ENCODE measurements around the gene CNOT4. TPM values are rescaled to one million over a fixed set of nuclear protein-coding genes. Genes with fewer than 3 reads are reported as not detected.
A peak's percentile ranks its signal among the peaks of the same experiment; 100 is the strongest.

Gene CNOT4
- total and polyA plus RNA-seq, 10 donors: 5.3 to 36.9 (median 27.9) TPM

DNA sequence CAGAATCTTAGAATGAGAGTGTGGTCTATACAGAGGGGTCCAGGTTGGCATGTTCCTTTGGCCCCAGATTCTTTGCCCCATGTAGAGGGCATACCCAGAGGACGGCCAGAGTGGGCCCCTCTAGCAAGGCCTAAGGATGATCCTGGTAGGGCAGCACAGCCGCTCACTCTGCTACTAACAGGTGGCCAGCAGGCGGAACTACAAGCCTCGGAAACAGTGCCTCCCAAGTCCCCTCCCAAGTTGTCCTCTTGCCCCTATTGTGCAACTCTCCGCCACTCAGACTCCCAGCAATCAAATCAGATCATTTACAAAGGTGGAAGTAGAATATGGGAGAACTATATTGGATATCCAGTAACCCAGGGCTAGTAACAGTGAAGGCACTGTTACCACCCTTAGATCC, 168.9 kb downstream of the CNOT4 start:
- no peak for TF ChIP-seq POLR2A (IDR thresholded peaks at IDR 0.05)
- TF ChIP-seq POLR2AphosphoS5 (IDR thresholded peaks at IDR 0.05): no peak
- TF ChIP-seq, protein P1, sequence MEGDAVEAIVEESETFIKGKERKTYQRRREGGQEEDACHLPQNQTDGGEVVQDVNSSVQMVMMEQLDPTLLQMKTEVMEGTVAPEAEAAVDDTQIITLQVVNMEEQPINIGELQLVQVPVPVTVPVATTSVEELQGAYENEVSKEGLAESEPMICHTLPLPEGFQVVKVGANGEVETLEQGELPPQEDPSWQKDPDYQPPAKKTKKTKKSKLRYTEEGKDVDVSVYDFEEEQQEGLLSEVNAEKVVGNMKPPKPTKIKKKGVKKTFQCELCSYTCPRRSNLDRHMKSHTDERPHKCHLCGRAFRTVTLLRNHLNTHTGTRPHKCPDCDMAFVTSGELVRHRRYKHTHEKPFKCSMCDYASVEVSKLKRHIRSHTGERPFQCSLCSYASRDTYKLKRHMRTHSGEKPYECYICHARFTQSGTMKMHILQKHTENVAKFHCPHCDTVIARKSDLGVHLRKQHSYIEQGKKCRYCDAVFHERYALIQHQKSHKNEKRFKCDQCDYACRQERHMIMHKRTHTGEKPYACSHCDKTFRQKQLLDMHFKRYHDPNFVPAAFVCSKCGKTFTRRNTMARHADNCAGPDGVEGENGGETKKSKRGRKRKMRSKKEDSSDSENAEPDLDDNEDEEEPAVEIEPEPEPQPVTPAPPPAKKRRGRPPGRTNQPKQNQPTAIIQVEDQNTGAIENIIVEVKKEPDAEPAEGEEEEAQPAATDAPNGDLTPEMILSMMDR (IDR thresholded peaks at IDR 0.05 in 8 of 11, conservative IDR thresholded peaks at IDR 0.05 in 3 of 11): no peak
- Histone ChIP-seq H3K36me3 (no peaks in the 10 kb centered on the region), H3K9me3 (no peaks in the 10 kb centered on the region), H3K4me1 (no peaks in the 10 kb centered on the region), H3K27ac (no peak overlapping the region), H3K27me3 (replicated peaks in 1 of 7) (no peaks in the 10 kb centered on the region), H3K4me3 (no peak overlapping the region)
- no peak for DNase-seq
- intact Hi-C loops (cut with DNase I; ENCODE audit: low total_unique reads): no loop called here
- 75 to 92% (median 79%) methylated on average over 5 of the region's 5 CpGs for WGBS, 5 donors

DNA sequence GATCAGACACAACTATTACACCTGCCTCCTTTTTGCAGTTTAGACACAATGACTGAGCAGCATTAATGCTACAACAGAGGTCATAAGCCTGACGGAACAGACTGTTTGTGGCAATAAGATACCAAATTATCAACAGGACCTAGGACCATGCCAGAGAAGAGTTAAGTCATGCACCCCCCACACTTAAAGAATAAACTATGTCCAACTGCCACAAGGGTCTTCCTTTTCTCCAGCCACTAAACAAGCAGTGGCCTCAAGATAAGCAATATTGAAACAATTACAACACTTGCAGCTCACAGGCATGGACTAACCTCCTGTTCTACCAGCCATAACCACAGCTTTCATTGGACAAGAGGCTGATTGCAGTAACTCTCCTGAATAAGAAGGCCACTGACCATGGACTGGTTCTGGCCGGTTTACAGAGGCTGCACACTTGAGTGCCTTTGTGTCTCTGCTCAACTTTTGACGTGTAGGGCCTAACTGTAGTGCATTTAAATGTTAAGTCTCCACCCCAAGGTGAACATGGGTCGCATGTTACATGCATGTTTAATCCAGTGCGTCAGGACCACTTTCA, 171.8 kb downstream of the CNOT4 start:
- H3K27ac ChIP-seq: no peak overlapping the region
- 85 to 93% (median 88%) methylated on average over 5 of the region's 5 CpGs for WGBS, 5 donors
- H3K9me3 ChIP-seq: no peaks in the 10 kb centered on the region
- no peak for TF ChIP-seq POLR2AphosphoS5 (IDR thresholded peaks at IDR 0.05)
- no peak for TF ChIP-seq POLR2A (IDR thresholded peaks at IDR 0.05)
- TF ChIP-seq, protein P1 (IDR thresholded peaks at IDR 0.05 in 8 of 11, conservative IDR thresholded peaks at IDR 0.05 in 3 of 11): no peak
- intact Hi-C loops (cut with DNase I; ENCODE audit: low total_unique reads): no loop called here
- no peaks in the 10 kb centered on the region for H3K4me1 ChIP-seq
- no peaks in the 10 kb centered on the region for H3K27me3 ChIP-seq (replicated peaks in 1 of 7)
- no peak overlapping the region for H3K4me3 ChIP-seq
- no peaks in the 10 kb centered on the region for H3K36me3 ChIP-seq
- DNase-seq: no peak

DNA sequence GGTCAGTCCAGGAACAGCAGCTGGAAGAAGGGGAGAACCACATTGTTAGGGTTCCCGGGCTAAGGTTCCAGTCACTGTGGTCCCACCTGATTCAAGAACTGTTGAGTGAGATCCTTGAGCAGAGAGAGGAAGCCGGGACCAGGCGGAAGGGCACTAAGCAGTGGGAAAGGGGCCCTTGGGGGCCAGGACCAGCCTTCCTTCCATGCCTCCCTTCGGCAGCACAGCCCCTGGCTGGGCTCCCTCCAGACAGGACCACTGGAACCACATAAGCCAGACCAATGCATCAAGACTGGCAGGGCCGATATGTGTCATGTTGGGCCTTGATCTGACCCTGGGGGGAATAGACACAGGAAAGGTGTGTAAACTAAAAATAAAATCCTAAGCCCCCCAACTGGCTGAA, 172.4 kb downstream of the CNOT4 start:
- no peak for DNase-seq
- Histone ChIP-seq H3K4me3 (no peak overlapping the region), H3K36me3 (no peaks in the 10 kb centered on the region), H3K9me3 (no peaks in the 10 kb centered on the region), H3K27me3 (replicated peaks in 1 of 7) (no peaks in the 10 kb centered on the region), H3K27ac (no peak overlapping the region), H3K4me1 (no peaks in the 10 kb centered on the region)
- intact Hi-C loops (cut with DNase I; ENCODE audit: low total_unique reads): no loop called here
- TF ChIP-seq POLR2AphosphoS5 (IDR thresholded peaks at IDR 0.05): no peak
- TF ChIP-seq, protein P1 (IDR thresholded peaks at IDR 0.05 in 8 of 11, conservative IDR thresholded peaks at IDR 0.05 in 3 of 11): no peak
- TF ChIP-seq POLR2A (IDR thresholded peaks at IDR 0.05): no peak
- 90 to 100% (median 94%) methylated on average over 2 to 5 of the region's 5 CpGs for WGBS, 5 donors

DNA sequence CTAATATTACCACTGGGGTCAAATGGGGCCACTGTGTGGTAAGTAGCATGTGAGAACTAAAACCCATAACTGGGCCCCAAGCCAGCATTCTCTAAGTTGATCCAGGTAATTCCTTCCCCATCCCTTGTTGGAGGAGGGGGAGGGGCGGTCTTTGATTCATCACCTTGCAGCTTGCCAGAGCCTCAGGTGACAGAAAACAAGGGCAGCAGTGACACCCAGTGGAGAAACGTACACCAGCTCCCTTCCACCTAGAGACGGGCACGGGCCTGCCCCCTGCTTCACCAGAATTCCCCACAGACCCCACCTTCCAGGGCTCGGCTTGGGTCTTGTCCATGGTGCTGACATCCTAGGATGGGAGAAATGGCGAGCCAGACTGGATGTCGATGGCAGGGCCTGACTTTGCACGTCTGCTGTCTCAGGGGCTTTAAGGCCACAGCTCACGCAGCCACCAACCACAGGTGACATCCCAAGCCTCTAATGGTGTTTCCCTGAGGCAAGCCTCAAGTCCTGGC, 174.2 kb downstream of the CNOT4 start:
- no peaks in the 10 kb centered on the region for H3K9me3 ChIP-seq
- H3K27me3 ChIP-seq (replicated peaks in 1 of 7): no peaks in the 10 kb centered on the region
- TF ChIP-seq POLR2A (IDR thresholded peaks at IDR 0.05): no peak
- TF ChIP-seq, protein P1 (IDR thresholded peaks at IDR 0.05 in 8 of 11, conservative IDR thresholded peaks at IDR 0.05 in 3 of 11): peak in 1 of 11 experiments; percentile 22
- TF ChIP-seq POLR2AphosphoS5 (IDR thresholded peaks at IDR 0.05): no peak
- no peak overlapping the region for H3K4me3 ChIP-seq
- H3K4me1 ChIP-seq: no peaks in the 10 kb centered on the region
- no peak for DNase-seq
- intact Hi-C loops (cut with DNase I; ENCODE audit: low total_unique reads): no loop called here
- H3K27ac ChIP-seq: no peak overlapping the region
- WGBS, 5 donors: 18 to 34% (median 25%) methylated on average over 9 of the region's 9 CpGs
- H3K36me3 ChIP-seq: no peaks in the 10 kb centered on the region

All from spleen (tissue), 11 donors.